Parathyroid adenoma (tissue), 2 donors: Measurements from ENCODE around the gene CRTAP.
"Not testable (repeated sequence)": the region's sequence is repeated elsewhere in the genome, so short reads cannot be mapped to it uniquely, and the experiment has no call there.

ENCODE experiments used
- H2AFZ ChIP-seq: fragments of 300-600 bp; sonication (generic); one replicate; pipeline ENCODE4 v1.7.0; 2017; ENCODE audit warnings: antibody characterized with exemption, mild to moderate bottlenecking
- H3K27ac ChIP-seq: fragments of 300-600 bp; sonication (generic); one replicate; pipeline ENCODE4 v1.7.0; 2017
- H3K27me3 ChIP-seq: fragments of 300-600 bp; sonication (generic); one replicate; pipeline ENCODE4 v1.7.0; 2017; ENCODE audit warnings: low read length; ENCODE audit not compliant: control insufficient read depth, insufficient read depth
- H3K36me3 ChIP-seq: fragments of 300-600 bp; sonication (generic); one replicate; pipeline ENCODE4 v1.7.0; 2017; ENCODE audit warnings: low read length; ENCODE audit not compliant: control insufficient read depth, insufficient read depth
- H3K4me1 ChIP-seq: fragments of 300-600 bp; sonication (generic); one replicate; pipeline ENCODE4 v1.7.0; 2017; ENCODE audit warnings: control low read depth
- H3K4me2 ChIP-seq: fragments of 300-600 bp; sonication (generic); one replicate; pipeline ENCODE4 v1.7.0; 2017; ENCODE audit warnings: low read length
- H3K4me3 ChIP-seq: fragments of 300-600 bp; sonication (generic); one replicate; pipeline ENCODE4 v1.7.0; 2017; ENCODE audit warnings: low read depth, low read length
- H3K79me2 ChIP-seq: fragments of 300-600 bp; sonication (generic); one replicate; pipeline ENCODE4 v1.7.0; 2017; ENCODE audit warnings: control low read depth
- H3K9ac ChIP-seq: fragments of 300-600 bp; sonication (generic); one replicate; pipeline ENCODE4 v1.7.0; 2017; ENCODE audit warnings: mild to moderate bottlenecking
- H3K9me3 ChIP-seq: fragments of 300-600 bp; sonication (generic); one replicate; pipeline ENCODE4 v1.7.0; 2017; ENCODE audit warnings: low read length; ENCODE audit not compliant: control insufficient read depth
- CTCF ChIP-seq: fragments of 300-600 bp; sonication (generic); IDR thresholded peaks from one replicate; pipeline ENCODE4 v1.7.0; 2017; ENCODE audit warnings: antibody characterized with exemption, mild to moderate bottlenecking
- donor health status: primary hyperparathyroidism.

CRTAP gene

GRCh38 chr3:33173672-33174071 is 59.9 kb downstream of the CRTAP start:
- H3K79me2 ChIP-seq, result no peaks in the 10 kb centered on the region
- no peak for TF ChIP-seq CTCF
- no peaks in the 10 kb centered on the region for H3K4me1 ChIP-seq
- no peaks in the 10 kb centered on the region for H3K36me3 ChIP-seq
- H3K4me2 ChIP-seq, result no peak overlapping the region
- H2AFZ ChIP-seq, result no peak overlapping the region
- no peak overlapping the region for H3K9ac ChIP-seq
- no peak overlapping the region for H3K4me3 ChIP-seq
- H3K27me3 ChIP-seq, result no peaks in the 10 kb centered on the region
- no peak overlapping the region for H3K27ac ChIP-seq
- no peaks in the 10 kb centered on the region for H3K9me3 ChIP-seq

GRCh38 chr3:33174095-33174494 is 60.3 kb downstream of the CRTAP start:
- no peak for TF ChIP-seq CTCF
- Histone ChIP-seq H3K4me1 (no peaks in the 10 kb centered on the region), H3K9me3 (no peaks in the 10 kb centered on the region), H3K4me2 (no peak overlapping the region), H3K27ac (no peak overlapping the region), H3K9ac (no peak overlapping the region), H3K79me2 (no peaks in the 10 kb centered on the region), H2AFZ (no peak overlapping the region), H3K4me3 (no peak overlapping the region), H3K36me3 (no peaks in the 10 kb centered on the region), H3K27me3 (no peaks in the 10 kb centered on the region)

DNA sequence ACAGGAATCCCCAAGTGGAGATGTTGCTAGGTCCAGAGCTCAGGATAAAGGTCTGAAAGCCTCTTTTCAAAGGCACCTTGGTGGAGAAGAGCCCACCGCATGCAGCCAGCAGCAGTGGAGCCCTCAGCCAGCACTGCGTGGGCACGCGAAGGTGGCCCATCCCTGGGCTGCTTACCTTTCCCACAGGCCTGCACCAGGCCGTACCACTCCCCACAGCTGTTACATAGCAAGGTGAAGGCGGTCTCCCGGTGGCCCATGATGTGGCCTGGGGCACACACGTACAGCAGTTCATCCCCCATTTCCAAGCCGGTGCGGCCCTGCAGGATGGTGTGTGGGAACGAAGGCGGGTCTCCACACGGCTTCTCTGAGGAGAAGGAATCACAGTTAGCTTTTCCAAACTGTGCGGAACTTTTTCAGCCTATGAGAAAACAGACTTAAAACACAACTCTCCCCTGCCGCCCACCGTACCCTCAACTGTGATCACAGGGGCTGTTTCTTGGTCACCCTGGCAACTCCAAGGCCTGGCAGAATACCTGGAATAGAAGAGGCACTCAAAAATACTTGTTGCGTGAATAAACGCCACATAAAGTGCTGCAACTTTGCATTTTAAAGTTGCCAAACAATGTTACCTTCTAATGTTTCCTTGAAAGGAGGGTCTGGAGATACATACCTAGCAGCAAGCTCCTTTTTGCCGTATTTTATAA is 61.0 kb downstream of the CRTAP start:
- Histone ChIP-seq H3K9ac (no peak overlapping the region), H3K27ac (no peak overlapping the region), H3K4me1 (no peaks in the 10 kb centered on the region), H3K27me3 (no peaks in the 10 kb centered on the region), H2AFZ (no peak overlapping the region), H3K4me3 (no peak overlapping the region), H3K36me3 (no peaks in the 10 kb centered on the region), H3K79me2 (no peaks in the 10 kb centered on the region), H3K4me2 (no peak overlapping the region), H3K9me3 (no peaks in the 10 kb centered on the region)
- TF ChIP-seq CTCF, result no peak

DNA sequence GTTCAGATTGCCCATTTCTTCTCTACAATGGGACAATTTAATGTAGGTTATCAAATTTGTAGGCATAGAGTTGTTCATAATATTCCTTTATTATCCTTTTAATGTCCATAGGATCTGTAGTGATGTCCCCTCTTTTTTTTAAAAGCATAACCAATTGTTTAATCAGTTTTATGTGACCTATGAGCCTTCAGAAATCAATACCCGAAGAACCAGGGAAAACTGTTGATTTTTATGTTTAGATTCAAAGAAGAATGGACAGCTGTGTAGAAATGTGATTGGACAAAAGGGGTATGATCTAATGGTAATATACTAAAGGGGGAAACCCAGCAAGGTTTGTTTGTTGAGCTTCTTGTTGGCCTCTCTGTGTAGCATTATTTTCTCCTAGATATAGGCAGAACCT is 65.3 kb downstream of the CRTAP start:
- H3K4me1 ChIP-seq, result no peaks in the 10 kb centered on the region
- H3K4me2 ChIP-seq, result no peak overlapping the region
- no peak overlapping the region for H3K9ac ChIP-seq
- H3K27me3 ChIP-seq, result no peaks in the 10 kb centered on the region
- H2AFZ ChIP-seq, result no peak overlapping the region
- no peak overlapping the region for H3K27ac ChIP-seq
- no peaks in the 10 kb centered on the region for H3K9me3 ChIP-seq
- no peak overlapping the region for H3K4me3 ChIP-seq
- H3K36me3 ChIP-seq, result no peaks in the 10 kb centered on the region
- H3K79me2 ChIP-seq, result no peaks in the 10 kb centered on the region
- no peak for TF ChIP-seq CTCF

DNA sequence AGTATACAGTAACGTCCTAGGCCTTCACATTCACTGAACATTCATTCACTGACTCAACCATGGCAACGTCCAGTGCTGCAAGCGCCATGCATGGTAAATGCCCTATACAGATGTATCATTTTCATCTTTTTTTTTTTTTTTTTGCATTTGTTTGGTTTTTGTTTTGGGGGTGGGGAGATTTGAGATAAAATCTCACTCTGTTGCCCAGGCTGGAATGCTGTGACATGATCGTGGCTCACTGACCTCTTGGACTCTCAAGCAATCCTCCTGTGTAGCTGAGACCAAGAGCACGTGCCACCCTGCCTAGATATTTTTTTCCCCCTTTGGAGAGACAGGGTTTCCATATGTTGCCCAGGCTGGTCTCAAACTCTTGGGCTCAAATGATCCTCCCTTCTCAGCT is 67.4 kb downstream of the CRTAP start:
- H3K79me2 ChIP-seq, result no peaks in the 10 kb centered on the region
- H2AFZ ChIP-seq, result no peak overlapping the region
- H3K4me2 ChIP-seq, result no peak overlapping the region
- no peaks in the 10 kb centered on the region for H3K9me3 ChIP-seq
- no peaks in the 10 kb centered on the region for H3K27me3 ChIP-seq
- TF ChIP-seq CTCF, result no peak
- no peak overlapping the region for H3K4me3 ChIP-seq
- no peaks in the 10 kb centered on the region for H3K36me3 ChIP-seq
- no peaks in the 10 kb centered on the region for H3K4me1 ChIP-seq
- no peak overlapping the region for H3K27ac ChIP-seq
- H3K9ac ChIP-seq, result no peak overlapping the region

GRCh38 chr3:33181641-33182040 is 67.8 kb downstream of the CRTAP start:
- not testable (repeated sequence) for H3K27me3 ChIP-seq, H3K79me2 ChIP-seq, H3K27ac ChIP-seq, H3K4me1 ChIP-seq, H3K9me3 ChIP-seq, H2AFZ ChIP-seq, H3K4me2 ChIP-seq, H3K4me3 ChIP-seq, H3K36me3 ChIP-seq, H3K9ac ChIP-seq
